Measurements from ENCODE around the gene WDR33.

Gene WDR33

DNA sequence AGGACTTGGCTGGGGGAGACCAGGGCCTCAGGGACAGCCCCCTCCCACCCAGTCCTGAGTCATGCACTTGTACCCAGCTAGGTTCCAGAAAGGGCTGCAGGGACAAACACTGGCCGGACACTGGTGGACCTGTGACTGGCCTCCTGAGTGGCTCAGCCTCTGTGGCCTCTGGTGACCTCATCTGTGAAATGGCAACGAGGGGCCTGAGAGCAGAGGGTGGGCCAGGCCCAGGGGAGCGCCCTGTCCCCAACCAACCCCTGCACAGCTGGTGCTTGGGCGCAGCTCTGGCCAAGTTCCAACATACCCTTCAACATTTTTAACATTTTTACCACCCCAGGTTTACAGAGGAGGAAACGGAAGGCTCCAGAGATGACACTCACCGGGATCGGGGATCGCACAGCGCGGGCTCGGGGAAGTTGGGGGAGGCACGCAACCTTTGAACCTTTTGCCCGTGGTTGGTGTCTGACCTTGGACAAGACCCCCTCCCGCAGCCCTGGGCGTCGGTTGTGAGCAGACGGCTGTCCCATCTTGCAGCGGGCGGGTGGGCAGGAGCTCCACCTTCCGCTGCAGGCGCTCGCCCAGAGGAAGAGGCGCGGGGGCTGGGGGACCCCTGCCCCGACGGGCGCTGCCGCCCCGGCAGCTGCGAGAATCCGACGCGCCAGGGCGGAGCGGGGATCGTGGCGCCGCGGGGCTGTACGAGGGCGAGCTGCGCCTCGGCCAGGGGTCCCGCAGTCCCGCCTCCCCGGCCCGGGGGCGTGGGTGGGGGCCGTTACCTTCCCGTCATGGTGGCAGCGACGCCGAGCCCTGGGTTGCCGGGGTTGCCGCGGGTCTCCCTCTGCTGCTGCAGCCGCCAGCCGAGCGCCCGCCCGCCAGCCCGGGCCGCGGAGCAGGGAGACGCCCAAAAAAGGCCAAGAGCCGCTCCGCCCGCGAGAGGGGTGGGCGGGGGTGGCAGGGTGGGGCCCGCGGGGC lies 136.4 kb downstream of the WDR33 start:
- no peaks in the 10 kb centered on the region for H3K4me1 ChIP-seq (ENCODE audit: low read length)
- TF ChIP-seq, protein P1, sequence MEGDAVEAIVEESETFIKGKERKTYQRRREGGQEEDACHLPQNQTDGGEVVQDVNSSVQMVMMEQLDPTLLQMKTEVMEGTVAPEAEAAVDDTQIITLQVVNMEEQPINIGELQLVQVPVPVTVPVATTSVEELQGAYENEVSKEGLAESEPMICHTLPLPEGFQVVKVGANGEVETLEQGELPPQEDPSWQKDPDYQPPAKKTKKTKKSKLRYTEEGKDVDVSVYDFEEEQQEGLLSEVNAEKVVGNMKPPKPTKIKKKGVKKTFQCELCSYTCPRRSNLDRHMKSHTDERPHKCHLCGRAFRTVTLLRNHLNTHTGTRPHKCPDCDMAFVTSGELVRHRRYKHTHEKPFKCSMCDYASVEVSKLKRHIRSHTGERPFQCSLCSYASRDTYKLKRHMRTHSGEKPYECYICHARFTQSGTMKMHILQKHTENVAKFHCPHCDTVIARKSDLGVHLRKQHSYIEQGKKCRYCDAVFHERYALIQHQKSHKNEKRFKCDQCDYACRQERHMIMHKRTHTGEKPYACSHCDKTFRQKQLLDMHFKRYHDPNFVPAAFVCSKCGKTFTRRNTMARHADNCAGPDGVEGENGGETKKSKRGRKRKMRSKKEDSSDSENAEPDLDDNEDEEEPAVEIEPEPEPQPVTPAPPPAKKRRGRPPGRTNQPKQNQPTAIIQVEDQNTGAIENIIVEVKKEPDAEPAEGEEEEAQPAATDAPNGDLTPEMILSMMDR (IDR thresholded peaks at IDR 0.05; ENCODE audit: low read depth, low read length): no peak
- no peak for TF ChIP-seq EZH2phosphoT487 (IDR thresholded peaks at IDR 0.05; ENCODE audit: low read depth)
- H3K9me3 ChIP-seq (ENCODE audit: insufficient read depth, low read length): no peaks in the 10 kb centered on the region
- H3K36me3 ChIP-seq (replicated peaks; ENCODE audit: low read depth, low read length): no peaks in the 10 kb centered on the region
- no peak overlapping the region for H2AFZ ChIP-seq (ENCODE audit: low read depth, low read length)
- no peaks in the 10 kb centered on the region for H3K79me2 ChIP-seq (ENCODE audit: low read length)
- no peak overlapping the region for H3K27ac ChIP-seq (ENCODE audit: low read length)
- no peaks in the 10 kb centered on the region for H4K20me1 ChIP-seq (ENCODE audit: insufficient read depth, low read length)
- no peak overlapping the region for H3K9ac ChIP-seq (ENCODE audit: low read length)
- no peak overlapping the region for H3K4me2 ChIP-seq (ENCODE audit: low read length)
- peaks cover 13% of the 10 kb centered on the region; the same call in 1 of the 2 replicates for H3K27me3 ChIP-seq (ENCODE audit: low read depth, low read length)
- H3K4me3 ChIP-seq (ENCODE audit: low read length): no peak overlapping the region

DNA sequence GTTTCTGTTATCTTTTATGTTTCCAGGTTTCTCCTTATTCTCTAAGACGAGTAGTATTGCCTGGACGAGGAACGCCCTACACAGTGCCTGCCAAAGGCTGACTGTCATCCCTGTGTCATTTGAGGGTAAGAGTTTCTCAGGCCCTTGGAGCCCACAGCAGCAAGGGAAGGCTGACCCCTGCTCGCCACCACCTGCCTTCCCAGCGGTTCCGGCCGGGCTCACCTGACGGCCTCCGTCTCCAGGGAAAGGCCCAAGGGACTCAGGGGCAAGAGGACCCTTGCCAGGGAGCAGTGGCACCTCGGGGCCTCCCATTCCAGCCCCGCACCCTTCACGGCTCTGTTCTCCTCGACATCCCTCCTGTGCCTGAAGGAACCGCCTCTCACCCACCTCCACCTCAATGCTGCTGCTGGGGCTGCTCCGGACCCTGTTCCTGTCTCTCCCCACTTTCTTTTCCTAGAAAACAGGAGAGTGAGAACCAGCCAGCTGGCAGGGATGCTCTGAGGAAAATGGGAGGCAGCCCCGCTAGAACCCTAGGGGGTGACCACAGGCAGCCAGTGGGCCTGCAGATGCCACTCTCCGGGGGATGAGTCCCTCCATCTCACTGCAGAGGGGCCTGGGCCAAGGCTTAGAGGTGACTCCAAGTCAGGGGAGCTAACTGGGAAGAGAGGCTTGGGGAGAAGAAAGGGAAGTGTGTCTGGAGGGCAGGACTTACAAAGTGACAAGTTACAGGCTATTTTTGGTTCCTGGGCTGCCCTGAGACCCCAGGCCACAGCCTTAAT lies 137.5 kb downstream of the WDR33 start:
- TF ChIP-seq EZH2phosphoT487 (IDR thresholded peaks at IDR 0.05; ENCODE audit: low read depth): no peak
- TF ChIP-seq, protein P1 (IDR thresholded peaks at IDR 0.05; ENCODE audit: low read depth, low read length): no peak
- no peaks in the 10 kb centered on the region for H4K20me1 ChIP-seq (ENCODE audit: insufficient read depth, low read length)
- H3K27me3 ChIP-seq (ENCODE audit: low read depth, low read length): peaks cover 13% of the 10 kb centered on the region; the same call in 1 of the 2 replicates
- no peak overlapping the region for H3K4me2 ChIP-seq (ENCODE audit: low read length)
- H3K9me3 ChIP-seq (ENCODE audit: insufficient read depth, low read length): no peaks in the 10 kb centered on the region
- H3K79me2 ChIP-seq (ENCODE audit: low read length): no peaks in the 10 kb centered on the region
- H2AFZ ChIP-seq (ENCODE audit: low read depth, low read length): no peak overlapping the region
- H3K36me3 ChIP-seq (replicated peaks; ENCODE audit: low read depth, low read length): no peaks in the 10 kb centered on the region
- H3K4me3 ChIP-seq (ENCODE audit: low read length): no peak overlapping the region
- H3K4me1 ChIP-seq (ENCODE audit: low read length): no peaks in the 10 kb centered on the region
- H3K27ac ChIP-seq (ENCODE audit: low read length): no peak overlapping the region
- H3K9ac ChIP-seq (ENCODE audit: low read length): no peak overlapping the region

DNA sequence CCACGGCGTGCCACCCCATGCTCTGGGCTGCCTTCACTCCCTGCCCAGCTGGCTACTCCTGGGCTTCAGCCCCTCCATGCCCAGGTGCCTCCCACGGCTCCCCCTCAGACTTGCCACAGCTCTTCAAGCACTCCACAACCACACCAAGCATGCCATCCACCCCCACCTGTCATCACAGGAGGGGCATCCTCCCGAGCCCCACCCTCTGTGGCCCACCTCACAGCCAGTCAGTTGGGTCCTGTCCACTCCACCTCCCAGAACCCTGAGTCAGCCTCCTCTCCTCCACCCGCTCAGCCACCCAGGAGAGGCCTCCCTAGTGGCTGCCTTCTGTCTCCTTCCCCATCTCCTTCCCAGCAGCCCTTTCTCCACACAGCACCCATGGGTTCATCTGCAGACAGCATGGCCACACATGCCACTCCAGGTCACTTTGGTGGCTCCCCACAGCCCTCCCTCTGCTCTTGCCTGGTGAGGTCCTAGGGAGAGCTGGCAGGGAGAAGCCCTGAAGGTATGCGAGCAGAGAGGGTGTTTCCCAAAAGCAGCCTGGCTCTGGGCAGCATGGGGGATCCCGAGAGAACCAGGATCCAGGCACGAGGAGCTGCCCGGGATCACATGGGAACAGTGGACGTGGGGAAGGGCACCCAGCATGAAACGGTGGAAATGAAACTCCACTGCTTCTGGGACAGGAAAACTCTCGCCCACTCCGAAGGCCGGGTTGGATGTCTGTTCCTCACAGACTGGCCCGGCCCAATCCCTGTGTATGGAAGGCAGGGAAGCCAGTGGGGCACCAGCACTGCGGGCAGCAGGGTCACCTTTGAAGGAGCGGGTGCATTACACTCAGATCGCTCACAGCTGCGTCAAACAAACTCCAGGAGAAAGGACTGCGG lies 138.4 kb downstream of the WDR33 start:
- no peak overlapping the region for H3K27ac ChIP-seq (ENCODE audit: low read length)
- no peaks in the 10 kb centered on the region for H3K79me2 ChIP-seq (ENCODE audit: low read length)
- H4K20me1 ChIP-seq (ENCODE audit: insufficient read depth, low read length): no peaks in the 10 kb centered on the region
- no peaks in the 10 kb centered on the region for H3K9me3 ChIP-seq (ENCODE audit: insufficient read depth, low read length)
- H2AFZ ChIP-seq (ENCODE audit: low read depth, low read length): no peak overlapping the region
- no peak overlapping the region for H3K9ac ChIP-seq (ENCODE audit: low read length)
- peaks cover 13% of the 10 kb centered on the region; the same call in 1 of the 2 replicates for H3K27me3 ChIP-seq (ENCODE audit: low read depth, low read length)
- TF ChIP-seq, protein P1 (IDR thresholded peaks at IDR 0.05; ENCODE audit: low read depth, low read length): no peak
- TF ChIP-seq EZH2phosphoT487 (IDR thresholded peaks at IDR 0.05; ENCODE audit: low read depth): no peak
- no peaks in the 10 kb centered on the region for H3K4me1 ChIP-seq (ENCODE audit: low read length)
- H3K4me2 ChIP-seq (ENCODE audit: low read length): no peak overlapping the region
- no peaks in the 10 kb centered on the region for H3K36me3 ChIP-seq (replicated peaks; ENCODE audit: low read depth, low read length)
- no peak overlapping the region for H3K4me3 ChIP-seq (ENCODE audit: low read length)

Data from OCI-LY3 (cell line).